Hematopoietic multipotent progenitor cell treated with erythropoietin and hydrocortisone succinate and interleukin-3 and kit ligand, for 15 days (in vitro differentiated cells): ENCODE measurements around the gene SUPT4H1.

Experiments used
- DNase-seq: peaks from one replicate; pipeline ENCODE4 v3.0.0-alpha.2; 2015; ENCODE audit warnings: low spot score

The SUPT4H1 gene

GRCh38 chr17:58380207-58381123, 28.5 kb upstream of the SUPT4H1 start:
- DNase-seq: no peak

- DNase-seq: no peak
Measured at GRCh38 chr17:58379511-58379824, 27.5 kb upstream of the SUPT4H1 start.

- no peak for DNase-seq
Measured at GRCh38 chr17:58378733-58379510, 26.9 kb upstream of the SUPT4H1 start.

GRCh38 chr17:58377661-58378060, 25.7 kb upstream of the SUPT4H1 start:
- DNase-seq: no peak

DNA sequence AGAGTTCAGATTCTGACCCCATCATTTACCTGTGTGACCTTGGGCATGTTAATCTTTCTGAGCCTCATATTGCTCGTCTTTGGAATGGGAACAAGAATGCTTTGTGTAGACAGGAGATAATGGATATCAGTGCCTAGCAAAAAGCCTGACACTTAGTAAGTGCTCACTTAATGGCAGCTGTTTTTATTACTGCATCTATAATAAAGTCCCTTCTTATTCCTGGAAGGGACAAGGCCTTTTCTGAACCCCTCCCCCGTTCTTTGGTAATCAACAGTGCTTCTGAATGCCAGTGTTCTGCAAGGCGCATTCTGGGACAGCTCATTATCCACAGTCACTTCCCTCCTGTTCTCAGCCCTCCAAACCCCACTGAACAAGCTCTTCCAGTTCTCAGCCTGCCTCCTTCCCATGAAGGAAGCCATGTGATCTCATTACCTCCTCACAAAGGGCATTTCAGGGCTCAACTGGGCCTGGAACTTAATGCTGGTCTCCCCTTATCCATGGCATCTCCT, 25.1 kb upstream of the SUPT4H1 start:
- DNase-seq: peak; percentile 27

DNA sequence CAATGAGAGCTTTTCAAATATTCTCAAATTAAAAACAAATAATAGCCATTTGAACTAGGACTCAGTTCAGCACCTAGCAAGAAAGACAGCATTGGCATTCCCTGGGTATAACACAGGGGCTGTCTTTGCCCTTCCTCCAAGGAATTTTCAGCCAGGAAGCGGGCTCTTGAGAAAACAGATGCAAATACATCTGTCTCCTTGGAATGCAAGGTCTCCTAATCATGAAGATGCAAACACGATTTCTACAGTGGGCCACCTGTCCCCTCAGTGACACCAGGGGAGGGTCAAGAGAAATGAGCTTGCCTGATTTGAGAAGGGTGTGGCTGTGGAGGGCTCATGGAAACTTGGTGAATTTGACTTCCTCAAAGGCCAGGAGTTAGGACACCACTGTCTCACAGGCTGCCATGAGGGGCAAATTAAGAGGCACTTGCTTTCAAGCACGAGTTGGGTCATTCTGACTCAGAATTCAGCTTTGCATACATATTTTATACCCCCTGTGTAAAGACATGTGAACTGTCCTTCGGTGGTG, 24.5 kb upstream of the SUPT4H1 start:
- no peak for DNase-seq

DNA sequence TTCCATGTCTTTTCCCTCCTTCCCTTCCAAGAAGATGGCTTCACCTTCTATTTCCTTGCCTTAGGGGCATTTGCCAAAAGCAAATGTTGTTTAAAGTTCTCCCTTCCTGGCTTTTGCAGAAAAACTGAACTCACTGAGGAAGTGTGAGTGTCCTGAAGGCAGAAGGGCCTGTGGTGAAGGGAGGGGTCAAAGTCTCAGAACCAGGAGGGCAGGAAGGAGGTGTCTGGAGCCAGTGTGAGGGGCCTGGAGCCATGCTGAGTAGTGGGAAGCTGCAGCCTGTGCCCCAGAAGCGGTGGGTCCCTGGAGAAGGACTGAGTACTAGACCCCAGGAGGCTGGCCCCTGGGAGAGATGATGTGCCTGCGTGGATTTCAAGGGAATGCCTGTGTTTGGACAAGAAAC, 23.8 kb upstream of the SUPT4H1 start:
- no peak for DNase-seq

- no peak for DNase-seq
Measured at GRCh38 chr17:58375256-58375655, 23.3 kb upstream of the SUPT4H1 start.

DNA sequence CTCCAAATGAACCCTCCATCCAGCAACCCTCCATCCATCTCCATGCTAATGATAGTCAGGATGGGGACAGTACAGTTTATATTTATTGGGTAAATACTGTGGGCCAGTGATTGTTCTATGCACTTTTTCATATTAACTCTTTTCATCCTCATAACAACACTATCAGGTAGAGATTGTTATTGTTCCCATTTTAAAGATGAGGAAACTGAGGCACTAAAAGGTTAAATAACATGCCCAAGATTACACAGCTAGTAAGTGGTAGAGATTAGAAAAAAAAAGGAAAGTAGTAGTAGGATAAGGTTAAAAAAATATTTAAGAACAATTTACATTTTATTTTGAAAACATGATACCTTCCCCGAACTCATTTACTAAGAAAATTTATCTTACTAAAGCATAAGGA, 21.9 kb upstream of the SUPT4H1 start:
- no peak for DNase-seq

GRCh38 chr17:58373003-58373402, 21.0 kb upstream of the SUPT4H1 start:
- DNase-seq: no peak

- no peak for DNase-seq
Measured at GRCh38 chr17:58371300-58371950, 19.4 kb upstream of the SUPT4H1 start.

- DNase-seq: no peak
Measured at GRCh38 chr17:58370716-58371115, 18.7 kb upstream of the SUPT4H1 start.

- no peak for DNase-seq
Measured at GRCh38 chr17:58370309-58370708, 18.3 kb upstream of the SUPT4H1 start.

GRCh38 chr17:58369214-58370031, 17.4 kb upstream of the SUPT4H1 start:
- DNase-seq: no peak

GRCh38 chr17:58368860-58369213, 16.8 kb upstream of the SUPT4H1 start:
- DNase-seq: no peak

DNA sequence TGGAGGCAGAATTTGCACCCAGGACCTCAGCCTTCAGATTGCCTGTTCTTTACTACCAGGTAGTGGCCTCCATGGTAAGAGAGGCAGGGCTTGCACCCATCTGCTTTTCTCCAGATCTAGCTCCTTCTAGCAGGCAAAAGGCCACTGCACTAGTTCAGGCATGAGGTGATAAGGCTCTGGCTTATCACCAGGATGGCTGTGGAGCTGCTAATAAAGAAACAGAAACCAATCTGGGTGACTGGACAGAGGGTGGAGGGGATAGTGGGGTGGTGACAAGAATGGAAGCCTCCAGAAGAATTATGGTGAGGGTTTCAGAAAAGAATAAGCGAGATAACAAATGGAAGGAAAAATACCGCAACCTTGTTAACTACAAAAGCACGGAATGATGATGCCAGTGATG, 15.5 kb upstream of the SUPT4H1 start:
- DNase-seq: peak; percentile 66

GRCh38 chr17:58365980-58366595, 14.1 kb upstream of the SUPT4H1 start:
- no peak for DNase-seq

DNA sequence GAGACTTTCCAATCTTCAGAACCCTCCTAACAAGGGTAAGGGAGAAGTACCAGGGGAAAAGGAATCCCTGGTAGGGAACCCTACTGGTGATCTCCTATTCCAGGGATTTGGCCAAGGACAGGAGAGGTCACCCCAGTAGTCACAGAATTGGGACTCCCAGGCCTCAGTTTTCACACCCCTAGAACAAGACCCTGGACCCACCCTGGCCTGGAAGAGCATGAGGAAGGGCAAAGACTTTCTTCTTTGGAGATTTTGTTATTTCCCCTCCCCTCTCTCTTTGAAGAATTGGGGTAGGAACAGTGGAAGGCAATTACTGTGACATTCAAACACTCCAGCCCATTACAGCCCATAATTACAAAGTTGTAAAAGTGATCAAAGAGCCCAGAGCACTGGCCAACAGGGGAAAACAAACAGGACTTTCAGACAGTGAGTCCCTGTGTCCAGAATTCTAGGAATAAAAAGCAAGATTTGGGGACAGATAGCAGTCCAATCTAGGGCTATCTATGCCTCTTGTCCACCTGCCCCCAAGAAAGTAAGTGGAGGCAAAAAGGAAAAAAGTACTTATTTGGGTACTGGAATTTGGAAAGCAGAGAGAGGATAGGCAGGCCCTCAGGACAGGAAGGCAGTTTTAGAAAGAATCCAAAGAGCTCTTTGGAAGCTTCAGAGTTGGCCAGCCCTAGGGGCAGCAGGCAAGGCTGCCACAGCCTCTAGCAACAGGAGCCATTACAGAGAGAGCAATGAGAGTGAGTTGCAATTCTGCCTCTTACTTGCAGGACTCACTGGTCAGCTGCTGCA, 13.4 kb upstream of the SUPT4H1 start:
- DNase-seq: no peak

- DNase-seq: no peak
Measured at GRCh38 chr17:58364270-58364942, 12.4 kb upstream of the SUPT4H1 start.
